HG03378 (cell line): ENCODE data around the gene LRRN2.

Experiments used
- ATAC-seq: cut with Tn5 transposase; IDR thresholded peaks from one replicate; pipeline ENCODE4 v1.9.1; 2021; ENCODE audit warnings: mild to moderate bottlenecking, moderate library complexity; ENCODE audit not compliant: unreplicated experiment

The LRRN2 gene

GRCh38 chr1:204712708-204713430 is 27.3 kb upstream of the LRRN2 start:
- no peak for ATAC-seq

- ATAC-seq: no peak
Observed at GRCh38 chr1:204711947-204712701, 26.6 kb upstream of the LRRN2 start.

GRCh38 chr1:204711103-204711946 is 25.8 kb upstream of the LRRN2 start:
- no peak for ATAC-seq

DNA sequence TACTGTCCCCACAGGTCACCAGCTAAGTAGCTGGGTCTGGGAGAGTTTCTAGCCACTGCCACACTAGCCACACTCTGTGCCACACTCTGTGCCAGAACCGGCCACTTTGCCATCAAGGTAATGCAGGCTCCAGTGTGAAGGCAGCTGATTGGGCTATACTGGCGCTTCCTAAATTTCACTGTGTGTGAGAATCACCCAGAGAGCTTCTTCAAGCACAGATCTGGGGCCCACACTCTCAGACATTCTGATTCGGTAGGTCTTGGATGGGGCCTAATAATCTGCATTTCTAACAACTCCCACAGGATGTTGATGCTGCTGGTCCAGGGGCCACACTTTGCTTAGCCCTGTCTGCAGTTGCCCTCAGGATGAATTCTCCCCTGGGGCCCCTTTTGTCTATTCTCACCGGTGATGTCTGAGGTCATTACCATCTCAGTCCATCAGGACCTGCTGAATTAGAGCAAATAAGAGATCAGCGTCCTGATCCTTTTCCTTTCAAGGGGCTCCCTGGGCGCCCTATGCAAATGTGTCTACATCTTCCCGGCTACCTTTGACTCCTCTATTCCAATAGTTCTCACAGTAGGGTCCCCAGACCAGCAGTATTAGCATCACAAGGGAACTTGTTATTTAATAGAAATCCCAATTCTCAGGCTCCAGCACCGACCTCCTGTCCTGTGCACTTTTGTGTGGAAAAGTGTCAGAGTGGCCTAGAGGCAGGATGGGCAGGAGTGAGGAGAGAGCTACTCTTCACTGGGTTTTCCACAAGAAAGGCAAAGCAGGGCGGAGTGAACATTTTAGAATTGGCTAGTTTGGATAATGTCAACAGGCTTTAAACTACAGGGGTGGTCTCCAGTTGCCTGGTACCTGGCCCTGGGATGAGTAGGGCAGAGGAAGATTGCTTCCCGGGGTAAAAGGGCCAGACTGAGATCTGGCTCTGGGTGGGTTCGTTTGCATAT is 24.7 kb upstream of the LRRN2 start:
- no peak for ATAC-seq

GRCh38 chr1:204709021-204709420 is 23.5 kb upstream of the LRRN2 start:
- no peak for ATAC-seq

GRCh38 chr1:204706838-204707509 is 21.4 kb upstream of the LRRN2 start:
- no peak for ATAC-seq

DNA sequence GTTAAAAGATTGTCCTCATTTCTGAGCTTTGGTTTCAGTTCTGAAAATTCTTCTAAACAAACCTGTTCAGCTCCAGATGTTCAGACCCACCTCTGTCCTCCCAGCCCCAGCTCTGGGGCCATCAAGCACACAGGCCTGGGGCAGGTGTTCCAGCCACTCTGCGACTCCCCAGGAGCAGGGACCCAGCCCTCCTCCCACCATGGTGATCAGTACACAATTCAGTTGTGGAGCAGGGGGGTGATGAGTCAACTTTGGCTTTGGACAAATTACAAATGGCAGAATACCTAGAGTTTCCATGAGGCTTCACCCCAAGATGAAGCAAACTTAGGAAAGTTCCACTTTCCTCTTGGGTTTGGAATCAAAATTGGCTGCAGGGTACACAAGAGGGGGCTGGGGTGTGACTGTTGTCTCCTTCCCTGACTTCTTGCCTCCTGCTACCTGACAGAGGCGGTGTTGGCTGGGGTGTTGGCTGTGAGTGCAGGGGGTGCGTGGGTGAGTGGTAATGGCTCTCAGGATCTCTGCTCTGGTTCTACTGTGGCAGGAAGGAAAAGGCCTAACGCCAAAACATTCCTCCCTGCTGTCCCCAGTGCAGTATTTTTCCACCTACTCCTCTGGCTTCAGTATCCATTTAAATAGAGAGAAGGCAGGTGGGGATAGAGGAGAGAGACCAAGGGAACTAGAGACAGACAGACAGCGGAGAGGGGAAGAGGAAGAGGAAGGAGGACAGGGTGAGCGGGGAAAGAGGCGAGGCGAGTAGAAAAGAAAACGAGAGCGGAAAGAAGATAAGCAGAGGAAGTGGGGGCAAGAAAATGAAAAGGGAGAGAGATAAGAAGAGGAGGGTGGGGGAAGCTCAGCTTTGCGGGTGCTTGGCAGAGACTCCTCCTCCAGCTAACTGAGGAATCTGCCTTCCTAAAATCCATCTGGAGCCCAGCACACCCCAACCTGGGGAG is 20.6 kb upstream of the LRRN2 start:
- no peak for ATAC-seq

- no peak for ATAC-seq
Observed at GRCh38 chr1:204705493-204705811, 19.9 kb upstream of the LRRN2 start.

DNA sequence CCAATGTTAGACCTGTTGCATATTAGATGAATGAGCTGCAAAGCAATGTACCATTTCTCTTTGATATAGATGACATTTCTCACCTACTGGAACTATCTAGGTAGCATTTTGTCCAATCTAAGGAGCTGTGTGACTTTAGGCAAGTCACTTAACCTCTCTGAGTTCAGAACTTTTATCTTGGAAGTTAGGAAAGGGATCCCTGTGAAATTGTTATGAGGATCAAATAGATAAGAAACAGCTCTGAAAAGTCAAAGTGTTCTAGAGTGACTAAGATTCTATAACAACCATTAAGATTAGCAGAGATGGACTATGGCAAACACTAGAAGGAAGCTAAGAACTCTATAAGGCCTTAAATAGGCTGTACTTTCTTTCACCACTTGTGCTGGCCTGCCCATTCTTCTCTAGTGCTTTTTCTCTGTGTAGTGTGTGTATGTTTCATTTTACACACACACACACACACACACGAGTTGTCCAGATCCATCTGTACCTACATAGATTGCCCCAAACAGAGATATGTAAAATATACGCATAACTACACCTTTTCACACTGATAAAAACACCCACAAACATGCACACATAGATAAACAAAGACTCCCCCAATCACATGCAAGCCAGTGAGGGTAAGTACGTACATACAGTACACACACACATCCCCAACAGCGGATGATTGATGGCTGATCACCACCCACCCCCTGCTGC is 19.4 kb upstream of the LRRN2 start:
- ATAC-seq: no peak

GRCh38 chr1:204703826-204704612 is 18.5 kb upstream of the LRRN2 start:
- ATAC-seq: no peak

- no peak for ATAC-seq
Observed at GRCh38 chr1:204703268-204703664, 17.7 kb upstream of the LRRN2 start.

- no peak for ATAC-seq
Observed at GRCh38 chr1:204702552-204703267, 17.2 kb upstream of the LRRN2 start.

GRCh38 chr1:204701229-204701628 is 15.7 kb upstream of the LRRN2 start:
- no peak for ATAC-seq

- no peak for ATAC-seq
Observed at GRCh38 chr1:204697893-204698292, 12.4 kb upstream of the LRRN2 start.

- no peak for ATAC-seq
Observed at GRCh38 chr1:204696606-204697005, 11.1 kb upstream of the LRRN2 start.

- ATAC-seq: no peak
Observed at GRCh38 chr1:204695692-204696091, 10.2 kb upstream of the LRRN2 start.

DNA sequence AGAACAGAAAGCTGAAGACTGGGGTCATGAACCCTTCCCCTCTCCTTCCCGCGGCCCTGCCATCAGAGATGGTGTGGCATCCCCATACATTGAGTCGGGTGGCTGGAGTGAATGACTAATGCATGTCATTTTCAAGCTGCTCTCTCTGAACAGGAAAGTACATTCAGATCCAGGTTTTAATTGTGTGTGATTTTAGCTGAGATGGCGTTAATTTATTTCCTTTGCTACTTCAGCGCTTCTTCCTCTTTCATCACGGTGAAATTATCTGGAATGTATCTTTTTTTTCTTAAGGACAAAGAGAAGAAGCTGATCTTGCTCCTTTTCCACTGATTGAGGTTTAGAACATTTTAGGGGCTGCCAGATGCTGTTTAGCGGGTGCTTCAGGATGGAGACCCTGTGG is 8.6 kb upstream of the LRRN2 start:
- ATAC-seq: no peak
